Measurements from ENCODE around the gene LCLAT1. TPM values are rescaled to one million over a fixed set of nuclear protein-coding genes. Genes with fewer than 3 reads are reported as not detected.
A peak's percentile ranks its signal among the peaks of the same experiment; 100 is the strongest.

Gene LCLAT1
- total RNA-seq, 1 experiment from 2014 or later, result 21.7 TPM

DNA sequence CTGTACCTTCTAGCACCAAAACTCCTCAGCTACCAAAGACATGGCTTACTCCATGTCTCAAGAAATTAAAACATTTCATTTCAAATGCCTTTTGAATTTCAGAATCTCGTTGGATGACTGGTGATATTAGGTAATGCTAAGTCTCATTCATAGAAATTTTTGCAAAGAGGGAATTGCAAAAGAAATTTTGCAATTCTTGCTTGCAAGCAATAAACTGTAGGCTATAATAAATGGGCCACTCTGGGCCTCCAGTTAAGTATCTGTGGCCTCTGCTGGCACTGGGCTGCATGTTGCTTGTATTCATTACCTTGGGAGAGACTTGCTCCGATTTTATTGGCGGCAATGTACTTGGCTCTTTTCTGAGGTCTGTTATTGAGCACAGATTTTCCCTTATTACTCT is 2.8 kb upstream of the LCLAT1 start:
- Histone ChIP-seq H3K27me3 (ENCODE audit: low read length) (no peaks in the 10 kb centered on the region), H3K4me1 (ENCODE audit: low read length) (peaks cover 23% of the 10 kb centered on the region), H3K36me3 (ENCODE audit: insufficient read depth, low read length) (no peaks in the 10 kb centered on the region)

DNA sequence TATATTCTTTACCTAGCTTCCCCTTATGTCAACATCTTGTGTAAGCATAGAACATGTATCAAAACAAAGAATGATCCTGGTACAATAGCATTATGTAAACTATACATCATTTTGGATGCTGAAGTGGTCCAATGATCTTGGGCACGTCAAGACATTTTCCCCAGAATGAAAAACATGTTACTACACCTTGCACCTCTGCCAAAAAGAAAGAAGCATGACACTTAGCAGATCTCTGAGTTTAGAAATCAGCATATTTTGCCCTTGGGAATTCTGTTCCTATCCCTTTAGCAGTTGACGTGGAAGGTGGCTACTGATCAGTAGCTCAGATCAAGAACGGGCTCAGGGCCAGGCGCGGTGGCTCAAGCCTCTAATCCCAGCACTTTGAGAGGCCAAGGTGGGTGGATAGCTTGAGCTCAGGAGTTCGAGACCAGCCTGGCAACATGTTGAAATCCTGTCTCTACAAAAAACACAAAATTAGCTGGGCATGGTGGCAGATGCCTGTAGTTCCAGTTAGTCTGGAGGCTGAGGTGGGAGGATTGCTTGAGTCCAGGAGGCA is 1.7 kb upstream of the LCLAT1 start:
- no peak for DNase-seq
- H3K36me3 ChIP-seq (ENCODE audit: insufficient read depth, low read length), result 0 out of 2 replicates have a peak, but pooled peaks cover under 1% of the 10 kb centered on the region
- no peak overlapping the region for H3K27ac ChIP-seq (ENCODE audit: low read length)
- H3K9me3 ChIP-seq (ENCODE audit: low read length), result no peaks in the 10 kb centered on the region
- no peak overlapping the region for H2AFZ ChIP-seq (ENCODE audit: low read length)
- H3K9ac ChIP-seq (ENCODE audit: low read length), result no peak overlapping the region
- H3K9me2 ChIP-seq (replicated peaks; ENCODE audit: insufficient read depth, low read length), result no peaks in the 10 kb centered on the region
- peaks cover 33% of the 10 kb centered on the region for H3K79me2 ChIP-seq (ENCODE audit: low read length)
- no peaks in the 10 kb centered on the region for H3K27me3 ChIP-seq (ENCODE audit: low read length)
- H3K4me2 ChIP-seq (ENCODE audit: low read depth, low read length, poor library complexity, severe bottlenecking), result no peak overlapping the region
- H4K20me1 ChIP-seq (ENCODE audit: insufficient read depth, low read depth, low read length), result no peaks in the 10 kb centered on the region
- peaks cover 23% of the 10 kb centered on the region for H3K4me1 ChIP-seq (ENCODE audit: low read length)
- H3K4me3 ChIP-seq (ENCODE audit: low read length), result no peak overlapping the region

More for the DNA sequence above, 2.8 kb upstream of the LCLAT1 start:
- Histone ChIP-seq H3K9me3 (ENCODE audit: low read length) (no peaks in the 10 kb centered on the region), H3K27ac (ENCODE audit: low read length) (no peak overlapping the region), H3K4me2 (ENCODE audit: low read depth, low read length, poor library complexity, severe bottlenecking) (no peak overlapping the region), H3K79me2 (ENCODE audit: low read length) (peaks cover 22% of the 10 kb centered on the region), H3K9me2 (replicated peaks; ENCODE audit: insufficient read depth, low read length) (no peaks in the 10 kb centered on the region), H3K4me3 (ENCODE audit: low read length) (no peak overlapping the region), H4K20me1 (ENCODE audit: insufficient read depth, low read depth, low read length) (no peaks in the 10 kb centered on the region), H3K9ac (ENCODE audit: low read length) (no peak overlapping the region), H2AFZ (ENCODE audit: low read length) (no peak overlapping the region)
- DNase-seq, result no peak

DNA sequence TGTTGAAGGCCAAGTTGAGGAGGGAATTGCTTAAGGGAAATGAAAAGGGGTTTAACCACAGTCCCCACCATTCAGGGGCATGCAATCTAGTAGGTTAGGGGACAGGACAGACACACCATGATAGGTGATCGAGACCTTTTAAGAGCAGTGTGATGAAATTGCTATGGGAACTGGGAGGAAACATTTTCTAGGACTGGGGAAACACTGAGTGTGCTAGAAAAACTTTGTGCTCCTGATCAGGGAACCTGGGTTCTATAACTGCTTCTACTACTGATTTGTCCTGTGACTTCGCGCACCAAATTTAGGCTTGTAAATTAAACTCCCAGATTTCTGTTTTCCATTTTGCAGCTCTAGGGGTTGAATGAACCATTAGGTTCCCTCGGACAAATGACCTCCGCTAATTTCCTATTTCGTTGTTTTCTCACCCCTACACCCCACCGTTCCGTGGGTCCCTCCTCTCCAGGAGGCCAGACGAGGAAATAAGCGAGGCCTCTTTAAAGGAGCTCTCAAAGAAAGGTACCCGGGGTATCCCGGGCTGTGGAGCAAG is 371 bp upstream of the LCLAT1 start:
- peak overlapping the region; percentile 81; the same call in 1 of the 2 replicates for H2AFZ ChIP-seq (ENCODE audit: low read length)
- no peak overlapping the region for H3K27ac ChIP-seq (ENCODE audit: low read length)
- H3K4me1 ChIP-seq (ENCODE audit: low read length), result peaks cover 23% of the 10 kb centered on the region
- no peaks in the 10 kb centered on the region for H3K27me3 ChIP-seq (ENCODE audit: low read length)
- peaks cover 46% of the 10 kb centered on the region for H3K79me2 ChIP-seq (ENCODE audit: low read length)
- H4K20me1 ChIP-seq (ENCODE audit: insufficient read depth, low read depth, low read length), result no peaks in the 10 kb centered on the region
- 0 out of 2 replicates have a peak, but pooled peaks cover 3% of the 10 kb centered on the region for H3K36me3 ChIP-seq (ENCODE audit: insufficient read depth, low read length)
- H3K9me3 ChIP-seq (ENCODE audit: low read length), result no peaks in the 10 kb centered on the region
- peak; percentile 46 for DNase-seq
- peak overlapping the region; percentile 94 for H3K4me3 ChIP-seq (ENCODE audit: low read length)
- H3K4me2 ChIP-seq (ENCODE audit: low read depth, low read length, poor library complexity, severe bottlenecking), result peak overlapping the region; percentile 95
- H3K9me2 ChIP-seq (replicated peaks; ENCODE audit: insufficient read depth, low read length), result no peaks in the 10 kb centered on the region
- H3K9ac ChIP-seq (ENCODE audit: low read length), result peak overlapping the region; percentile 93

DNA sequence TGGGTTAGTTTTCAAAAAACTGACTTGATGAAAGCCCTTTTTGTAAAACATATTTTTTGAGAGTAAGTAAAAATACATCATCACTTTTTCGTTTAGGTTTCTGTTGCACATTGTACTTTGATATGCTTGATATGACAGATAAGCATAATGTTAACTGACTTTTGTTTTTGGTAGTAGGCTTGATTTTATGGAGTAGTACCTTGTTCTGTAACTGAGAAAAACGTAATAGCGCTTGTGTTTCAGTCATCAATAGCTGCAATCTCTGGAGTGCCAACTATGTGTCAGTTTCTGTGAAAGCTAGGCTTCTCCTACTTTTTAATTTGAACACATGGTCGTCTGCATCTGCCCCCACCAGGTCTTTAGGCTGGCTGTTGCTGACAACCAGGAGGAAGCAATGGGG is 1.3 kb downstream of the LCLAT1 start:
- DNase-seq, result no peak
- H3K4me1 ChIP-seq (ENCODE audit: low read length), result peaks cover 23% of the 10 kb centered on the region
- H3K9me3 ChIP-seq (ENCODE audit: low read length), result no peaks in the 10 kb centered on the region
- H3K27me3 ChIP-seq (ENCODE audit: low read length), result no peaks in the 10 kb centered on the region
- H2AFZ ChIP-seq (ENCODE audit: low read length), result no peak overlapping the region
- H3K4me3 ChIP-seq (ENCODE audit: low read length), result peak overlapping the region; percentile 94
- peak overlapping the region; percentile 93 for H3K9ac ChIP-seq (ENCODE audit: low read length)
- H3K9me2 ChIP-seq (replicated peaks; ENCODE audit: insufficient read depth, low read length), result no peaks in the 10 kb centered on the region
- H3K36me3 ChIP-seq (ENCODE audit: insufficient read depth, low read length), result 0 out of 2 replicates have a peak, but pooled peaks cover 3% of the 10 kb centered on the region
- 0 out of 2 replicates have a peak, but pooled peaks cover 2% of the 10 kb centered on the region for H4K20me1 ChIP-seq (ENCODE audit: insufficient read depth, low read depth, low read length)
- no peak overlapping the region; the same call in 1 of the 2 replicates for H3K27ac ChIP-seq (ENCODE audit: low read length)
- peaks cover 63% of the 10 kb centered on the region for H3K79me2 ChIP-seq (ENCODE audit: low read length)
- peak overlapping the region; percentile 95 for H3K4me2 ChIP-seq (ENCODE audit: low read depth, low read length, poor library complexity, severe bottlenecking)

DNA sequence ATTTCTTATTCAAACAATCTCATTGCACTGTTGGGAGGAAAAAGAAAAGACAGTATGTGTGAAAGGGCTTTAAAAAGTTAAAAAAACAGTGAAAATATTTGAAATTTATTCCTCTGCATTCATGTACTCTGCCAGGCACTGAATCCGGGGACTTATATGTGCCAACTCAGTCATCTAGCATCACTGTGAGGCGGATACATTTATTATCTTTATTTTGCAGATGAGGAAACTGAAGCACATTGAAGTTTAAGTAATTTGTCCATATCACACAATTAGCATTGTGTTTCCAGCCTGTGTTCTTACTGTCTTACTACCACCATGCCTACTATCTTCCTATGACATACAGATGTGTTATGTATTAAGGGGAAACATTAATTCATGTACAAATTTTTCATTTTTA is 1.8 kb downstream of the LCLAT1 start:
- H3K9me3 ChIP-seq (ENCODE audit: low read length), result no peaks in the 10 kb centered on the region
- no peaks in the 10 kb centered on the region for H3K9me2 ChIP-seq (replicated peaks; ENCODE audit: insufficient read depth, low read length)
- no peaks in the 10 kb centered on the region for H3K27me3 ChIP-seq (ENCODE audit: low read length)
- H3K4me2 ChIP-seq (ENCODE audit: low read depth, low read length, poor library complexity, severe bottlenecking), result peak overlapping the region; percentile 95
- H3K4me3 ChIP-seq (ENCODE audit: low read length), result peak overlapping the region; percentile 94; the same call in 1 of the 2 replicates
- peaks cover 23% of the 10 kb centered on the region for H3K4me1 ChIP-seq (ENCODE audit: low read length)
- peak overlapping the region; percentile 93; the same call in 1 of the 2 replicates for H3K9ac ChIP-seq (ENCODE audit: low read length)
- no peak overlapping the region for H3K27ac ChIP-seq (ENCODE audit: low read length)
- no peak overlapping the region for H2AFZ ChIP-seq (ENCODE audit: low read length)
- DNase-seq, result no peak
- 0 out of 2 replicates have a peak, but pooled peaks cover 3% of the 10 kb centered on the region for H3K36me3 ChIP-seq (ENCODE audit: insufficient read depth, low read length)
- peaks cover 68% of the 10 kb centered on the region for H3K79me2 ChIP-seq (ENCODE audit: low read length)
- 0 out of 2 replicates have a peak, but pooled peaks cover 5% of the 10 kb centered on the region for H4K20me1 ChIP-seq (ENCODE audit: insufficient read depth, low read depth, low read length)

DNA sequence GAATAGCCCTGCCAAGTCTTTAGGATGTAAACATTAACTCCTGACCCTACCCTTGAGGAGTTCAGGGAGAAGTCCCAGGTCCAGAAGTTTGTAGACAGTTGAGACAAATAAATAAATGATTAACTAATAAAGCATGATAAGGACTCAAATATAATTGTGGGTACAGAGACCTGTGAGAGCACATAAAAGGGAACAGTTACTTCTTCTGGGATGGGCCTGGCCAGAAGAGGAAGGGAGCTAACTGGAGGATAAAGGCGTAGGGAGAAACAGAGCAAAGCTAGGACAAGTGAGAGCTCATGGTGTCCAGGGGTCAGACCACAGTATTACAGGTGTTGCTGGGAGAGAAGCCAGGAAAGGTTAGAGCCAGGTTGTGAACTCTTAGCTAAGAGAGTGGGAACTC is 3.0 kb downstream of the LCLAT1 start:
- H2AFZ ChIP-seq (ENCODE audit: low read length), result no peak overlapping the region
- H4K20me1 ChIP-seq (ENCODE audit: insufficient read depth, low read depth, low read length), result 0 out of 2 replicates have a peak, but pooled peaks cover 5% of the 10 kb centered on the region
- H3K4me3 ChIP-seq (ENCODE audit: low read length), result no peak overlapping the region
- H3K9me2 ChIP-seq (replicated peaks; ENCODE audit: insufficient read depth, low read length), result no peaks in the 10 kb centered on the region
- no peaks in the 10 kb centered on the region for H3K9me3 ChIP-seq (ENCODE audit: low read length)
- peaks cover 80% of the 10 kb centered on the region for H3K79me2 ChIP-seq (ENCODE audit: low read length)
- DNase-seq, result no peak
- no peak overlapping the region for H3K4me2 ChIP-seq (ENCODE audit: low read depth, low read length, poor library complexity, severe bottlenecking)
- no peak overlapping the region for H3K27ac ChIP-seq (ENCODE audit: low read length)
- no peak overlapping the region for H3K9ac ChIP-seq (ENCODE audit: low read length)
- H3K4me1 ChIP-seq (ENCODE audit: low read length), result peaks cover 23% of the 10 kb centered on the region
- 0 out of 2 replicates have a peak, but pooled peaks cover 3% of the 10 kb centered on the region for H3K36me3 ChIP-seq (ENCODE audit: insufficient read depth, low read length)
- H3K27me3 ChIP-seq (ENCODE audit: low read length), result no peaks in the 10 kb centered on the region

DNA sequence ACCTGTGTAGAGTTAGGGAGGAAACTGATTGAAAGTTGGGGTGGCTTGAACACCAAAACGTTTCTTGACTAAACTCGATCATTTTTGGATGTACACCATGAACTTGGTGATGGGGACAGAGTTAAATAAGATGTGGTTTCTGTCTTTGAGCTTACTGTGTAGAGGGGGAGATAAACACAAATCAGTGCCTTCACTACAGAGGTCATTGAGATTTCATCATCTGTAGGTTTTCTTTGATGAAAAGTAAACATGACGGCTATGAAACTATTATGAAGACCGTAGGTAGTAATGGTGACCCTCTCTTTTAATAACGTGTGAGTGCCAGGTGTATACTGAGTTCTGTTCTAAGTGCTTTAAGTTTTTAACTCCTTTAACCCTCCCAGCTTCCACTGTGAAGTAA is 6.5 kb downstream of the LCLAT1 start:
- H3K9me2 ChIP-seq (replicated peaks; ENCODE audit: insufficient read depth, low read length), result no peaks in the 10 kb centered on the region
- no peak overlapping the region for H2AFZ ChIP-seq (ENCODE audit: low read length)
- no peaks in the 10 kb centered on the region for H3K27me3 ChIP-seq (ENCODE audit: low read length)
- H3K27ac ChIP-seq (ENCODE audit: low read length), result no peak overlapping the region
- 0 out of 2 replicates have a peak, but pooled peaks cover 3% of the 10 kb centered on the region for H3K36me3 ChIP-seq (ENCODE audit: insufficient read depth, low read length)
- H3K9ac ChIP-seq (ENCODE audit: low read length), result no peak overlapping the region
- H3K4me1 ChIP-seq (ENCODE audit: low read length), result peaks cover 10% of the 10 kb centered on the region
- DNase-seq, result no peak
- H3K4me3 ChIP-seq (ENCODE audit: low read length), result no peak overlapping the region
- H3K79me2 ChIP-seq (ENCODE audit: low read length), result peaks cover 100% of the 10 kb centered on the region
- no peak overlapping the region for H3K4me2 ChIP-seq (ENCODE audit: low read depth, low read length, poor library complexity, severe bottlenecking)
- no peaks in the 10 kb centered on the region for H3K9me3 ChIP-seq (ENCODE audit: low read length)
- H4K20me1 ChIP-seq (ENCODE audit: insufficient read depth, low read depth, low read length), result 0 out of 2 replicates have a peak, but pooled peaks cover 5% of the 10 kb centered on the region

DNA sequence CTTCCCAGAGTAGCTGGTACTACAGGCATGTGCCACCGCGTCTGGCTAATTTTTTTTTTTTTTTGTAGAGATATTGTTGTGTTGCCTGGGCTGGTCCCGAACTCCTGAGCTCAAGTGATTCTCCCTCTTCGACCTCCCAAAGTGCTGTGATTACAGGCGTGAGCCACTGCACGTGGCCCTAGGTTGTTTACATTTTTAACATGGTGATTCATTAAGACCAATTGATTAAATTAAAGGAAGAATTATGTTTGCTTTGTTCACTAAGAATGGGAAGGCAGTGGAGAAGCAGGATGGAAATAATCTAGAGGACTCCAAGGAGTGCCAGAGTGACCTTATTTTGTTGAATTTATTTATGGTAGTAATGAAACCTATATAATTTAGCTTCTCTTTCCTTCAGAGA is 7.5 kb downstream of the LCLAT1 start:
- Histone ChIP-seq H3K27ac (ENCODE audit: low read length) (no peak overlapping the region), H3K27me3 (ENCODE audit: low read length) (no peaks in the 10 kb centered on the region), H3K79me2 (ENCODE audit: low read length) (peaks cover 100% of the 10 kb centered on the region)

More for the DNA sequence above, 7.5 kb downstream of the LCLAT1 start:
- 0 out of 2 replicates have a peak, but pooled peaks cover 5% of the 10 kb centered on the region for H4K20me1 ChIP-seq (ENCODE audit: insufficient read depth, low read depth, low read length)
- no peak for DNase-seq
- H2AFZ ChIP-seq (ENCODE audit: low read length), result no peak overlapping the region
- H3K4me1 ChIP-seq (ENCODE audit: low read length), result peaks cover 10% of the 10 kb centered on the region
- H3K9ac ChIP-seq (ENCODE audit: low read length), result no peak overlapping the region
- H3K4me3 ChIP-seq (ENCODE audit: low read length), result no peak overlapping the region
- H3K36me3 ChIP-seq (ENCODE audit: insufficient read depth, low read length), result 0 out of 2 replicates have a peak, but pooled peaks cover 3% of the 10 kb centered on the region
- no peak overlapping the region for H3K4me2 ChIP-seq (ENCODE audit: low read depth, low read length, poor library complexity, severe bottlenecking)
- no peaks in the 10 kb centered on the region for H3K9me3 ChIP-seq (ENCODE audit: low read length)
- H3K9me2 ChIP-seq (replicated peaks; ENCODE audit: insufficient read depth, low read length), result no peaks in the 10 kb centered on the region

Measured in Karpas-422 (cell line).